SU-DHL-6 (cell line): ENCODE data around the gene AFF3.

ENCODE experiments used
- CTCF ChIP-seq: fragments of 200-600 bp; sonication (generic); IDR thresholded peaks from one replicate; pipeline ENCODE4 v1.5.1; 2017; ENCODE audit warnings: antibody characterized with exemption, mild to moderate bottlenecking, low read length, moderate library complexity; ENCODE audit not compliant: insufficient read depth, poor library complexity, severe bottlenecking
- EZH2phosphoT487 ChIP-seq: fragments of 200-600 bp; sonication (generic), shearing (Covaris generic); conservative IDR thresholded peaks from 2 replicates; pipeline ENCODE4 v1.6.1; 2018; ENCODE audit warnings: mild to moderate bottlenecking, antibody characterized with exemption, low read length, moderate library complexity, mixed read lengths

GRCh38 chr2:99727199-99727598 lies 415.2 kb downstream of the AFF3 start:
- TF ChIP-seq CTCF (no peak), EZH2phosphoT487 (no peak)
